Superior temporal gyrus (tissue), 1 donor: ENCODE data around the gene RAB14.

Experiments used
- DNase-seq: peaks from one replicate; pipeline ENCODE4 v3.0.0-alpha.2; 2016; ENCODE audit errors: extremely low spot score

The RAB14 gene

GRCh38 chr9:121201738-121202533, at the start of gene RAB14:
TSS of gene RAB14 (minus strand) at chr9:121201869. CDS start at chr9:121193412, 8,457 bp downstream.
- peak; percentile 99 for DNase-seq

GRCh38 chr9:121249563-121249962, 47.9 kb upstream of the RAB14 start:
- DNase-seq, result no peak

- DNase-seq, result no peak
Measured at GRCh38 chr9:121246821-121247561, 45.3 kb upstream of the RAB14 start.

- no peak for DNase-seq
Measured at GRCh38 chr9:121242959-121243346, 41.3 kb upstream of the RAB14 start.

GRCh38 chr9:121242219-121242958, 40.7 kb upstream of the RAB14 start:
- no peak for DNase-seq

GRCh38 chr9:121240472-121241135, 38.9 kb upstream of the RAB14 start:
- DNase-seq, result no peak

GRCh38 chr9:121239851-121240250, 38.2 kb upstream of the RAB14 start:
- no peak for DNase-seq

- no peak for DNase-seq
Measured at GRCh38 chr9:121239071-121239470, 37.4 kb upstream of the RAB14 start.

GRCh38 chr9:121237916-121238315, 36.2 kb upstream of the RAB14 start:
- no peak for DNase-seq

GRCh38 chr9:121235512-121235911, 33.8 kb upstream of the RAB14 start:
- no peak for DNase-seq

GRCh38 chr9:121234832-121235161, 33.1 kb upstream of the RAB14 start:
- DNase-seq, result no peak

- no peak for DNase-seq
Measured at GRCh38 chr9:121233906-121234831, 32.5 kb upstream of the RAB14 start.

- DNase-seq, result no peak
Measured at GRCh38 chr9:121232251-121232650, 30.6 kb upstream of the RAB14 start.

GRCh38 chr9:121230256-121230655, 28.6 kb upstream of the RAB14 start:
- no peak for DNase-seq

GRCh38 chr9:121227862-121228261, 26.2 kb upstream of the RAB14 start:
- no peak for DNase-seq

GRCh38 chr9:121226175-121226574, 24.5 kb upstream of the RAB14 start:
- DNase-seq, result no peak

- DNase-seq, result no peak
Measured at GRCh38 chr9:121225240-121225639, 23.6 kb upstream of the RAB14 start.

- peak; percentile 87 for DNase-seq
Measured at GRCh38 chr9:121222524-121223171, 21.0 kb upstream of the RAB14 start.

- DNase-seq, result no peak
Measured at GRCh38 chr9:121221664-121222055, 20.0 kb upstream of the RAB14 start.

GRCh38 chr9:121220996-121221663, 19.5 kb upstream of the RAB14 start:
- DNase-seq, result no peak
